A549 (cell line): ENCODE data around the gene ITGA5. TPM values are rescaled to one million over a fixed set of nuclear protein-coding genes. Genes with fewer than 3 reads are reported as not detected.

Source experiments
- ATAC-seq, 2 experiments: fragments of 200-7000 bp in 1 of 2; fragments of >200 bp in 1 of 2; cut with Nextera tagmentation in 1 of 2; cut with Tn5 transposase in 1 of 2; 3 replicates each; pipeline versions ENCODE4 v1.8.0 to v1.9.1; 2018 to 2020; ENCODE audit warnings: mild to moderate bottlenecking in 1 of 2, moderate library complexity in 1 of 2
- CTCF ChIA-PET: fragments of 300-600 bp; sonication (Branson Sonifier 250); formaldehyde crosslinking; extraction: SDS; loops from one replicate; lab custom pipeline; 2021; ENCODE audit warnings: antibody characterized with exemption, inconsistent platforms; lab: Yijun Ruan, JAX
- POLR2A ChIA-PET: fragments of 350-600 bp; formaldehyde crosslinking; extraction: SDS; loops from one replicate; lab custom pipeline; 2021; ENCODE audit warnings: antibody characterized with exemption, inconsistent platforms; lab: Yijun Ruan, JAX
- DNase-seq, 2 experiments: peaks; one replicate each; pipeline versions ENCODE4 v3.0.0 to v3.0.0-alpha.2; 2011 to 2016; ENCODE audit warnings: low read depth in 1 of 2, low spot score in 1 of 2
- FAIRE-seq: peaks from 2 replicates; lab custom pipeline; 2011; peaks lifted over from hg19 to GRCh38; lab: Jason Lieb, UNC
- H3K27ac ChIP-seq, 2 experiments: fragments of >200 bp; sonication (Bioruptor Twin); formaldehyde crosslinking; 3 replicates each; pipeline ENCODE4 v1.5.1; 2016 to 2017
- H3K4me1 ChIP-seq: fragments of >200 bp; sonication (Bioruptor Twin); formaldehyde crosslinking; 3 replicates; pipeline ENCODE4 v1.6.1; 2016
- H3K4me2 ChIP-seq: fragments of >200 bp; sonication (Bioruptor Twin); formaldehyde crosslinking; 3 replicates; pipeline ENCODE4 v1.6.1; 2016
- H3K4me3 ChIP-seq: fragments of >200 bp; sonication (Bioruptor Twin); formaldehyde crosslinking; 3 replicates; pipeline ENCODE4 v1.5.1; 2016
- H3K9me3 ChIP-seq: fragments of >200 bp; sonication (Bioruptor Twin); formaldehyde crosslinking; 3 replicates; pipeline ENCODE4 v1.6.1; 2016
- ATOH8 ChIP-seq: fragments of 250-450 bp; sonication (Bioruptor Pico); IDR thresholded peaks from 2 replicates; pipeline ENCODE4 v1.5.0; 2020; ENCODE audit warnings: low read depth, mild to moderate bottlenecking, moderate library complexity
- BCL3 ChIP-seq: fragments of >200 bp; sonication (Bioruptor Twin); formaldehyde crosslinking; IDR thresholded peaks from 3 replicates; pipeline ENCODE4 v1.6.1; 2016
- CBX2 ChIP-seq: fragments of 200-600 bp; sonication (generic); IDR thresholded peaks from 2 replicates; pipeline ENCODE4 v1.6.1; 2016; ENCODE audit warnings: low read depth, mild to moderate bottlenecking, borderline replicate concordance
- CTCF ChIP-seq: fragments of >200 bp; sonication (Bioruptor Twin); formaldehyde crosslinking; IDR thresholded peaks from 3 replicates; pipeline ENCODE4 v1.5.1; 2016
- EHF ChIP-seq: fragments of 250-450 bp; sonication (Bioruptor Pico); IDR thresholded peaks from 2 replicates; pipeline ENCODE4 v1.5.0; 2020; ENCODE audit warnings: mild to moderate bottlenecking
- ESRRA ChIP-seq: fragments of 150-350 bp; IDR thresholded peaks from 2 replicates; pipeline ENCODE4 v1.6.1; 2014; ENCODE audit warnings: mild to moderate bottlenecking, low read length, borderline replicate concordance
- HDAC2 ChIP-seq: fragments of 200-600 bp; sonication (generic); IDR thresholded peaks from 2 replicates; pipeline ENCODE4 v1.6.1; 2016
- HOXB13 ChIP-seq: fragments of 250-450 bp; sonication (Bioruptor Pico); IDR thresholded peaks from 2 replicates; pipeline ENCODE4 v1.5.0; 2020; ENCODE audit warnings: low read depth, mild to moderate bottlenecking, moderate library complexity
- JUN ChIP-seq, 2 experiments: fragments of >200 bp; sonication (Bioruptor Twin); formaldehyde crosslinking; IDR thresholded peaks; 2 replicates in 1 of 2; 3 replicates in 1 of 2; pipeline ENCODE4 v1.6.1; 2016 to 2017
- KDM1A ChIP-seq: fragments of 200-600 bp; sonication (generic); IDR thresholded peaks from 2 replicates; pipeline ENCODE4 v1.6.1; 2016; ENCODE audit warnings: low read depth, mild to moderate bottlenecking
- MAFK ChIP-seq: fragments of 450-650 bp; IDR thresholded peaks from 2 replicates; pipeline ENCODE4 v1.6.1; 2014; ENCODE audit not compliant: partially characterized antibody
- MAZ ChIP-seq: fragments of 150-350 bp; IDR thresholded peaks from 2 replicates; pipeline ENCODE4 v1.6.1; 2014; ENCODE audit warnings: antibody characterized with exemption, low read depth, low read length, borderline replicate concordance
- PHF8 ChIP-seq: fragments of 200-600 bp; sonication (generic); IDR thresholded peaks from 2 replicates; pipeline ENCODE4 v1.6.1; 2016; ENCODE audit warnings: low read depth, mild to moderate bottlenecking, antibody characterized with exemption, moderate library complexity, borderline replicate concordance
- POLR2A ChIP-seq: IDR thresholded peaks from 2 replicates; pipeline ENCODE4 v1.6.1; 2012; ENCODE audit warnings: mild to moderate bottlenecking, low read length
- RAD21 ChIP-seq, 2 experiments: fragments of >200 bp in 1 of 2; sonication (Bioruptor Twin) in 1 of 2; formaldehyde crosslinking in 1 of 2; IDR thresholded peaks in 1 of 2; conservative IDR thresholded peaks in 1 of 2; 2 replicates in 1 of 2; 3 replicates in 1 of 2; pipeline ENCODE4 v1.6.1; 2012 to 2018; ENCODE audit warnings: inconsistent platforms in 1 of 2
- RARB ChIP-seq: fragments of 250-450 bp; sonication (Bioruptor Pico); IDR thresholded peaks from 2 replicates; pipeline ENCODE4 v1.8.0; 2021; ENCODE audit warnings: mild to moderate bottlenecking, moderate library complexity
- RNF2 ChIP-seq: fragments of 200-600 bp; sonication (generic); IDR thresholded peaks from 2 replicates; pipeline ENCODE4 v1.6.1; 2016; ENCODE audit warnings: low read depth, mild to moderate bottlenecking, antibody characterized with exemption, moderate library complexity, borderline replicate concordance
- SMC3 ChIP-seq: fragments of >200 bp; sonication (Bioruptor Twin); formaldehyde crosslinking; IDR thresholded peaks from 3 replicates; pipeline ENCODE4 v1.6.1; 2018; ENCODE audit warnings: inconsistent platforms
- SREBF2 ChIP-seq: fragments of 450-650 bp; IDR thresholded peaks from 2 replicates; pipeline ENCODE4 v1.6.1; 2014; ENCODE audit warnings: mild to moderate bottlenecking, moderate library complexity
- ZFP36 ChIP-seq: fragments of 450-650 bp; IDR thresholded peaks from 2 replicates; pipeline ENCODE4 v1.6.1; 2014; ENCODE audit warnings: borderline replicate concordance; ENCODE audit not compliant: partially characterized antibody
- WGBS: methylation state at CpG from one replicate; pipeline ENCODE4 v1.1.6; 2017; ENCODE audit errors: missing lambda C conversion rate; 5-methylcytosine and 5-hydroxymethylcytosine counted together
- polyA plus RNA-seq, 4 experiments: library from polyadenylated mRNA; depleted of rRNA in 3 of 4; stranded (reverse); fragments of >200 nt; fragmentation: RNase III in 1 of 4; extraction: RNeasy Plus Mini Kit Qiagen cat#74134 plus additional on column Dnase treatment in 1 of 4; gene quantifications; 2 replicates in 3 of 4; 3 replicates in 1 of 4; pipeline ENCODE4 v1.2.3, GENCODE V29; 2011 to 2017

Gene ITGA5
- polyA plus RNA-seq, 2 of the 4 experiments (the other 2 are of a cell fraction) = 27.2 to 31.7 TPM

- TF ChIP-seq SMC3 = peak; percentile 93
- TF ChIP-seq MAZ = peak; percentile 67; the same call in 1 of the 2 replicates
- TF ChIP-seq RAD21 (conservative IDR thresholded peaks at IDR 0.05 in 1 of 2, IDR thresholded peaks at IDR 0.05 in 1 of 2) = peak; percentile 94 to 96
- TF ChIP-seq, all 56 proteins: peak for 7
Measured at GRCh38 chr12:54379398-54380201, 39.5 kb downstream of the ITGA5 start (continued).

GRCh38 chr12:54378796-54379397 lies 40.2 kb downstream of the ITGA5 start:
- Histone ChIP-seq H3K4me2 (peak overlapping the region; percentile 99), H3K4me3 (peak overlapping the region; percentile 61), H3K27ac (peak overlapping the region; percentile 81 to 96), H3K4me1 (peaks cover 44% of the 10 kb centered on the region), H3K9me3 (no peaks in the 10 kb centered on the region)
- TF ChIP-seq HDAC2 (no peak), JUN (IDR thresholded peaks at IDR 0.05) (no peak), CBX2 (no peak), SMC3 (no peak), KDM1A (no peak), BCL3 (peak; percentile 36; the same call in 1 of the 3 replicates), POLR2A (peak; percentile 58), RARB (no peak), ZFP36 (no peak)
- DNase-seq (peak in 1 of 2 experiments; percentile 88), FAIRE-seq (no peak), ATAC-seq (peak; percentile 81 to 90)
- CTCF ChIA-PET = interaction anchor here (0.6 to 11.5 kb wide), 50 partner anchors 7 to 614 kb away, joined by 3 to 224 read pairs (median 6); partner anchors contain the start of genes COPZ1 and GPR84
- POLR2A ChIA-PET = interaction anchor here (0.9 to 1.1 kb wide), 3 partner anchors 9 to 54 kb away, joined by 3 to 10 read pairs (median 3); partner anchors contain the start of gene COPZ1
- WGBS = 0% methylated on average over 8 of the region's 49 CpGs

- no peak for DNase-seq
- 78% methylated on average over 6 of the region's 6 CpGs for WGBS
- no peak for FAIRE-seq
- ChIA-PET POLR2A (no interaction called here), CTCF (interaction anchor here (0.7 to 11.5 kb wide), 16 partner anchors 6 to 390 kb away, joined by 3 to 224 read pairs (median 16); no protein-coding TSS in a partner anchor)
- Histone ChIP-seq H3K9me3 (no peaks in the 10 kb centered on the region), H3K27ac (peak overlapping the region; percentile 81 to 96; a peak in 4 of 6 replicates), H3K4me2 (peak overlapping the region; percentile 99), H3K4me1 (peaks cover 49% of the 10 kb centered on the region), H3K4me3 (peak overlapping the region; percentile 61)
- no peak for ATAC-seq
- TF ChIP-seq ATOH8 (CRISPR knock-in tag) (no peak), ESRRA (no peak), POLR2A (no peak), EHF (CRISPR knock-in tag) (no peak), RNF2 (no peak), HOXB13 (CRISPR knock-in tag) (no peak), MAFK (no peak), SREBF2 (no peak), CTCF (no peak), BCL3 (no peak), PHF8 (no peak)
Measured at GRCh38 chr12:54377797-54378515, 41.1 kb downstream of the ITGA5 start.
